Calu3 (cell line): ENCODE data around the gene OASL. TPM values are rescaled to one million over a fixed set of nuclear protein-coding genes. Genes with fewer than 3 reads are reported as not detected.

Experiments used
- BruUV-seq: library from RNA; stranded (reverse); fragments of 400-500 nt; replicated peaks from 2 replicates; lab custom pipeline; 2021; lab: Mats Ljungman, UMichigan
- CTCF ChIA-PET: fragments of 300-600 bp; sonication (Branson Sonifier 250); formaldehyde crosslinking; loops from one replicate; lab custom pipeline; 2022; ENCODE audit warnings: antibody characterized with exemption; lab: Charles Lee
- DNase-seq: peaks from one replicate; pipeline ENCODE4 v3.0.0; 2022
- H3K27ac Mint-ChIP-seq: one replicate; pipeline ENCODE4 v1.8.0; 2022; ENCODE audit warnings: mixed read lengths; ENCODE audit not compliant: unreplicated experiment
- H3K27me3 Mint-ChIP-seq: one replicate; pipeline ENCODE4 v1.8.0; 2022; ENCODE audit warnings: mixed read lengths; ENCODE audit not compliant: unreplicated experiment
- H3K36me3 Mint-ChIP-seq: one replicate; pipeline ENCODE4 v1.8.0; 2022; ENCODE audit warnings: mild to moderate bottlenecking, moderate library complexity, mixed read lengths; ENCODE audit not compliant: insufficient read depth, unreplicated experiment
- H3K4me1 Mint-ChIP-seq: one replicate; pipeline ENCODE4 v1.8.0; 2022; ENCODE audit warnings: mild to moderate bottlenecking, low read depth, mixed read lengths; ENCODE audit not compliant: unreplicated experiment
- H3K4me3 Mint-ChIP-seq: one replicate; pipeline ENCODE4 v1.8.0; 2022; ENCODE audit warnings: mild to moderate bottlenecking, low read depth, moderate library complexity, mixed read lengths; ENCODE audit not compliant: unreplicated experiment
- H3K9me3 Mint-ChIP-seq: one replicate; pipeline ENCODE4 v1.8.0; 2022; ENCODE audit warnings: low read depth, mixed read lengths; ENCODE audit not compliant: unreplicated experiment
- intact Hi-C: fragments of 100-400 bp; cut with micrococcal nuclease; formaldehyde crosslinking; loops from one replicate; pipeline ENCODE4 v1.10.0; 2022; ENCODE audit not compliant: unreplicated experiment
- total RNA-seq: library from RNA; stranded (reverse); gene quantifications from 2 replicates; pipeline ENCODE4 v1.2.3, GENCODE V29; 2022
- TF ChIP-seq, protein P1 (sequence below): fragments of 200-600 bp; IDR thresholded peaks from one replicate; pipeline ENCODE4 v1.8.0; 2022; ENCODE audit warnings: antibody characterized with exemption; ENCODE audit not compliant: unreplicated experiment

The OASL gene
- total RNA-seq, 1 experiment from 2014 or later: 73.7 TPM

GRCh38 chr12:121008347-121009098 is 30.5 kb downstream of the OASL start:
- TF ChIP-seq, protein P1, sequence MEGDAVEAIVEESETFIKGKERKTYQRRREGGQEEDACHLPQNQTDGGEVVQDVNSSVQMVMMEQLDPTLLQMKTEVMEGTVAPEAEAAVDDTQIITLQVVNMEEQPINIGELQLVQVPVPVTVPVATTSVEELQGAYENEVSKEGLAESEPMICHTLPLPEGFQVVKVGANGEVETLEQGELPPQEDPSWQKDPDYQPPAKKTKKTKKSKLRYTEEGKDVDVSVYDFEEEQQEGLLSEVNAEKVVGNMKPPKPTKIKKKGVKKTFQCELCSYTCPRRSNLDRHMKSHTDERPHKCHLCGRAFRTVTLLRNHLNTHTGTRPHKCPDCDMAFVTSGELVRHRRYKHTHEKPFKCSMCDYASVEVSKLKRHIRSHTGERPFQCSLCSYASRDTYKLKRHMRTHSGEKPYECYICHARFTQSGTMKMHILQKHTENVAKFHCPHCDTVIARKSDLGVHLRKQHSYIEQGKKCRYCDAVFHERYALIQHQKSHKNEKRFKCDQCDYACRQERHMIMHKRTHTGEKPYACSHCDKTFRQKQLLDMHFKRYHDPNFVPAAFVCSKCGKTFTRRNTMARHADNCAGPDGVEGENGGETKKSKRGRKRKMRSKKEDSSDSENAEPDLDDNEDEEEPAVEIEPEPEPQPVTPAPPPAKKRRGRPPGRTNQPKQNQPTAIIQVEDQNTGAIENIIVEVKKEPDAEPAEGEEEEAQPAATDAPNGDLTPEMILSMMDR: no peak
- H3K9me3 Mint-ChIP-seq: no peaks in the 10 kb centered on the region
- no peak for DNase-seq
- H3K4me1 Mint-ChIP-seq: peaks cover 19% of the 10 kb centered on the region
- peaks cover 25% of the 10 kb centered on the region for H3K36me3 Mint-ChIP-seq
- CTCF ChIA-PET: interaction anchor here (0.6 to 2.6 kb wide), 2 partner anchors 36 to 402 kb away, joined by 3 to 16 read pairs; no protein-coding TSS in a partner anchor
- intact Hi-C loops: loop anchor here (1.0 to 5.0 kb wide), 5 partner anchors 36 to 424 kb away; no protein-coding TSS in a partner anchor
- no peak overlapping the region for H3K4me3 Mint-ChIP-seq
- H3K27ac Mint-ChIP-seq: no peak overlapping the region
- no TSS peak for BruUV-seq
- no peaks in the 10 kb centered on the region for H3K27me3 Mint-ChIP-seq

- CTCF ChIA-PET: interaction anchor here (0.6 to 2.5 kb wide), 7 partner anchors 21 to 445 kb away, joined by 3 to 24 read pairs (median 5); partner anchors contain the start of gene HNF1A
- H3K4me1 Mint-ChIP-seq: peaks cover 31% of the 10 kb centered on the region
- TF ChIP-seq, protein P1: peak; percentile 75
- H3K27me3 Mint-ChIP-seq: no peaks in the 10 kb centered on the region
- BruUV-seq: no TSS peak
- H3K9me3 Mint-ChIP-seq: no peaks in the 10 kb centered on the region
- intact Hi-C loops: loop anchor here (5.0 kb wide), 2 partner anchors 33 to 107 kb away; no protein-coding TSS in a partner anchor
- H3K36me3 Mint-ChIP-seq: peaks cover 43% of the 10 kb centered on the region
- peak overlapping the region; percentile 1 for H3K27ac Mint-ChIP-seq
- H3K4me3 Mint-ChIP-seq: no peak overlapping the region
- DNase-seq: peak; percentile 75
Measured at GRCh38 chr12:121005346-121005815, 33.7 kb downstream of the OASL start.

DNA sequence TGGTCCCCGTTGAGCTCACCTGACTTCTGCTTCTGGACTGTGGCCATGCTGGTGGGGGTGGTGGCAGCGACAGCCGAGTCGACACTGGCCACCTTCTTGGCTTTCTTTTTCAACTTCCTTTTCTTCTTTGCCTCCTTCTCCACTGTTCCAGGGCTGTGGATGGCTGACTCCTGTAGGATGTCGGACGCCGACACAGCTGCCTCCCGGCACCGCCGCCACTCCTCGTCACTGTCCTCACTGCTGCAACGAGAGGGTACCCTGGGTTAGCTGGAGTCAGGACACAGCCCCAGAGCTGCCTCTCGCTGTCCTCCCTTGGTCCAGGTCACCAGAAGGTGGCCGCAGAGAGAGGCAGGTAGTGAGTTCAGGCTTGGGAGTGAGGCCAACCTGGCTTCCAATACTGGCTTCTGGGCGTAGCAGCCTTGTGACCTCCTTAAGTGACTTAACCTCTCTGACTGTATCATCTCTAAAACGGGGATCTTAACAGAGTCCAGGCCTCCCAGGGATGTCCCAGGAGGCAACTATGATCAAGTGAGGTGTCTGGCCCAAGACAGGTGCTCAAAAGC is 34.7 kb downstream of the OASL start:
- TF ChIP-seq, protein P1: no peak
- H3K4me1 Mint-ChIP-seq: peaks cover 31% of the 10 kb centered on the region
- H3K36me3 Mint-ChIP-seq: peaks cover 42% of the 10 kb centered on the region
- H3K27ac Mint-ChIP-seq: no peak overlapping the region
- CTCF ChIA-PET: interaction anchor here (0.8 to 2.5 kb wide), 2 partner anchors 25 to 32 kb away, joined by 3 to 24 read pairs; partner anchors contain the start of gene HNF1A
- intact Hi-C loops: no loop called here
- no TSS peak for BruUV-seq
- DNase-seq: no peak
- H3K4me3 Mint-ChIP-seq: no peak overlapping the region
- H3K9me3 Mint-ChIP-seq: no peaks in the 10 kb centered on the region
- H3K27me3 Mint-ChIP-seq: no peaks in the 10 kb centered on the region

- TF ChIP-seq, protein P1: no peak
- BruUV-seq: no TSS peak
- no peaks in the 10 kb centered on the region for H3K27me3 Mint-ChIP-seq
- H3K4me3 Mint-ChIP-seq: no peak overlapping the region
- no peaks in the 10 kb centered on the region for H3K9me3 Mint-ChIP-seq
- intact Hi-C loops: no loop called here
- H3K27ac Mint-ChIP-seq: no peak overlapping the region
- peaks cover 25% of the 10 kb centered on the region for H3K4me1 Mint-ChIP-seq
- DNase-seq: peak; percentile 54
- peaks cover 45% of the 10 kb centered on the region for H3K36me3 Mint-ChIP-seq
- CTCF ChIA-PET: interaction anchor here (2.5 kb wide), 1 partner anchor 24 kb away, joined by 24 read pairs; the partner anchor contains the start of gene HNF1A
Measured at GRCh38 chr12:121003650-121004049, 35.4 kb downstream of the OASL start.
